Fibroblast of skin of right quadriceps (primary cell): ENCODE data around the gene COA8.

Experiments used
- DNase-seq: peaks from one replicate; pipeline ENCODE4 v3.0.0-alpha.2; 2013

Gene COA8

DNA sequence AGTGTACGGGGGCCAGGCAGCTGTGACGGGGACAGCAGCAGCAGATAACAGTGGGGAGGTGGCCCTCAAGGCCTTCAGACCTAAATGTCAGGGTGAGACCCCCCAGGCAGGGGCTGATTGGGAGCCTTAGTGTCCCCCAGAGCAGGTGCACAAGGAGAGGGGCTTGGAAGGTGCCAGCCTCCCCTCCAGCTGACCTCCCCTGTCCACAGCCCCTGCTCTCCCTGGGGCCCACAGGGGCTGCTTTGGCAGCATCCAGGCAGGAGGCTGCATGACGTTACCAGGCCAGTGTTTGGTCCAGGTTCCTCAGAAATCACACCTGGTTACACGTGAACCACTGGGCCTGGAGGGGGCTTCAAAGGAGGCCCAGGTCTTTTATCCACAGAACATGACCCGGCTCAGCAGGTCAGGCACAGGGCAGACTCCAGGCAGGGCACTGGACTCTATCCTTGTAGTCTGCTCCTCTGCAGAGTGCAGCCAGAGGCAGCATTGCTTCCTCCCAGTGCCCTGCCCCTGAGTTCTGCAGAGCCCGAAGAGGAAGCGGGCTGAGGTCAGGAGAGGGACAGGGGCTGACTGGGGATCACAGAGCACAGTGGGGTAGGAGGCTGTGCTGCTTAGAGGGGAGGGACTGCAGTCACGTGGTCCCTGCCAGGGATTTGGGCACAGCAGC is 36.4 kb upstream of the COA8 start:
- DNase-seq: no peak

DNA sequence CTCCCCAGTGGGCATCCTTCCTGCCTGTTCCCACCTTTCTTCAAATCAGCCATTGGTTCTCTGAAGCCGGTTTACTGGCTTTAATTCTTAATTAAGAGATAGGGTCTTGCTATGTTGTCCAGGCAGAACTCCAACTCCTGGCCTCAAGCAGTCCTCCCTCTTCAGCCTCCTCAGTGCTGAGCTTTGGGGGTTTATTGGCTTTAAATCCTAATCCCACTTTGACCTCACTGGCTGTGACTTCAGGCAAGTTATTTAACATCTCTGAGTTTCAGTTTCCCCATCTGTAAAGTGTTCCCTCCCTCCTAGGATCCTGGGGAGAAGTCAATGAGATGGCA is 35.9 kb upstream of the COA8 start:
- no peak for DNase-seq

DNA sequence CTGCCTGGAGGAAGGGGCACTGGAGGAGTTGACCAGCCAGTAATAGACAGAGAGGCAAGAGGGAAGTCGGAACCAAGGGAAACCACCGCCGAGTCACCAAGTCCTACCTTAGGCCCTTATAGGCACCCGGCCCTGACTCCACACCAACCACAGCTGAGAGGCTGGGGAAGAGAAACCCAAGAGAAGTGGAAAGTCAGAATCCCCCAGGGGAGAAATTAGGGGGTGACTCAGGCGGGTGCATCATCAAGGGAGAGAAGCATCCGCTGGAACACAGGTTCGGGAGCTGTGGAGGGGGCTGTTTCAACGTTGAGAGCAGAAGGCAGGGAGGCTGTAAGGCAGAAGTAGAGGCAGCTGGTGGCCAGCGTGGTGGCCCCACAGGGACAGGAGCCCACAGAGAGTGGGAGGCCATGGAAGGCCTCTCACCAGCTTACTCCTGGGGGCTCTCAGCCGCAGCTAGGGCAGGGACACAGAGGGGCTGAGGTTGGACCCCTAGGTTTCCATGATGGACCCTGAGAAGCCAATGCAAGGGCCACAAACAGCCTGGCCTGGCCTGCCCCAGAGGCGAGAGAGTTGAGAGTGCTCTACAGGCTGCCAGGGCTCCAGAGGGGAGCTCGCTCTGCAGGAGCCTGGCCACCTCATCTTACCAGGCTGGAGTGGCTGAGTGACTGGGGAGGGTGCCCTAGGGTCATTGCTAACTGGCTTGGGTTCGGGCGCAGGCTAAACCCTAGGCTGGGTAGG is 35.2 kb upstream of the COA8 start:
- peak; percentile 73 for DNase-seq

DNA sequence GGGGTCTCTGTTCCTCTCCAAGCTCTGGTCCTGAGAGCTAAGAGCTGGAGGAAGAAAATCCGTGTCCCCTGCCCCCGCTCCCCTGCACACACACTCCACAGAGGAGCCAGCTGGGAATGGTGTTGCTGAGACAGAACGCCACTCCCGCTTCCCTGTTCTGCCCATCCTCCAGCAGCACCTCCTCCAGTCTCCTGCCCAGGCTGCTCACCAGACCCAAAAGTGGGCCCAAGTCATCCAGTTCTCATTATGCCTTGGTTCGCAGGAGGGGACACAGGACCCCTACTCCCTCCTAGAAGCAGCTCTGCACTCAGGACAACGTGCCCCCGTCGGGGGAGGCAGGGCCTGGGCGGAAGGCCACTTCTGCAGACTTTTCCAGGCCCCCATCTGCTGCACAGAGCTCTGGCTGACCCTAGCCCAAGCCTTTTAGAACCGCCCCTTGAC is 34.6 kb upstream of the COA8 start:
- peak; percentile 25 for DNase-seq

DNA sequence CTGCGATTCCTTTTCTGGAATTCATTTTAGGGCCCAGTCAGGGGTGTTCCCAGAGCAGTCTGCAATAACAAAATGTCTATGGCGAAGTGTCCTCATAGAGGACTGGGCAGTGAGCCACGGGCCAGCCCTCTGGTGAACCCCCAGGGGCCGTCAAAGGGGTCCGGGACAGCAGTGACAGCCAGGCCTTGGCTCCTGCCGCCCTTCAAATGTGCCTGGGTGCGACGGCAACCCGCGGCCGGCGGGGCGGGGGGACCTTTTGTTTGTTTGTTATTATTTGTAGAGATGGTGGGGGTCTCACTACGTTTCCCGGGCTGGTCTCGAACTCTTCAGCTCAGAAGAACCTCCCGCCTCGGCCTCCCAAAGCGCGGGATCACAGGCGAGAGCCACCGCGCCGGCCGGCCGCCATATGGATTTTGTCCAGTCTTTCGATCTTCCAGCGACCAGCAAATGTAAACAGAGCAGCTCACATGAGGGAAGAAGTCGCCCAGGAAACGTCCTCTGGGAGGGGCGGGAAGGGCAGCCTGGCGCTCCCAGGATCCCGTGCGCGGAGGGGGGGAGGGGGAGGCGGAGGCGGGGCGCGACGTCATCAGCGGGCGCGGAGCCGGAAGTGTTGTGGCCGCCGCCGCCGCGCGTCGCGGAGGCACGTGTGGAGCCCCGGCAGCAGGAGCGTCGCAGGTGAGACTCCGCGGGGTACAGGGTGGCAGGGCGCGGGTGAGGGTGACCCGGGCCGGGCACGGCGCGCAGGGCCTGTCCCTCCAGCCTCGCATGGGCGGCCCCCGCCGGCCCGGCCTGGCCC is 34.0 kb upstream of the COA8 start, which contains the start of gene TRMT61A:
TRMT61A (plus strand) TSS at position 610 of the 796 bp plus-strand sequence. CDS start 783 bp downstream, outside the sequence.
- DNase-seq: peak; percentile 87

DNA sequence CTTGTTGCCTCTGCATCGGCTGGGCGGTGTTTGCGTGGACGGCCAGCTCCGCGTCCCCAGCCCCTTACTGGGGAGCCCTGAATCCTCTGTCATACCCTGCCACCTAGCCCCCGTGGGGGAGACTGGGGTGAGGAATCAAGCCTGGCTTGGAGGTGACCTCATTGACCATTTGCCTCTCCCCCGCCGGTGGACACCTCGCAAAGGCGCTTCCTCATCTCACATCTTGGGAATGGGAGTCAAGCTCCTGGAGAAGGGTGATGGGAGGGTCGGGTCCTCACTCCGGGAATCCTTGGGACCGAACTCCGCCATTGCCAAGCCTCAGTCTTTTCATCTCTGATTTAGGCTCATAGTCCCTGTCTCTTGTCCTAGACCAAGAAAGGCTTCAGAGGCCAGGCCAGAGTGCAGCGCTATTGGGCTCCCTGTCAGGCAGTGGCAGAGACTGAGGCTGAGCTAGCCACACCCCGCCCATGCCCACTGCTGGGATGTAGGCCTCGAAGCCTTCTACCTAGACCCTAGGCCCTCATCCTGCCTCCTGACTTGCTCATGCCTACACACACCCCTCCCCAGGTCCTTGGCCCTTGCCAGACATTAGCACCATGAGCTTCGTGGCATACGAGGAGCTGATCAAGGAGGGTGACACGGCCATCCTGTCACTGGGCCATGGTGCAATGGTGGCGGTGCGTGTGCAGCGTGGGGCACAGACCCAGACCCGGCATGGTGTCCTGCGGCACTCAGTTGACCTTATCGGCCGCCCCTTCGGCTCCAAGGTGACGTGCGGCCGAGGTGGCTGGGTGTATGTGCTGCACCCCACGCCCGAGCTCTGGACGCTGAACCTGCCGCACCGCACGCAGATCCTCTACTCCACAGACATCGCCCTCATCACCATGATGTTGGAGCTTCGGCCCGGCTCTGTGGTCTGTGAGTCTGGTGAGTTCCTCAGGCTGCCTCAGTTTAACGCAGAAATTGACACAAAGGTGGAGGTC is 33.1 kb upstream of the COA8 start:
- no peak for DNase-seq

DNA sequence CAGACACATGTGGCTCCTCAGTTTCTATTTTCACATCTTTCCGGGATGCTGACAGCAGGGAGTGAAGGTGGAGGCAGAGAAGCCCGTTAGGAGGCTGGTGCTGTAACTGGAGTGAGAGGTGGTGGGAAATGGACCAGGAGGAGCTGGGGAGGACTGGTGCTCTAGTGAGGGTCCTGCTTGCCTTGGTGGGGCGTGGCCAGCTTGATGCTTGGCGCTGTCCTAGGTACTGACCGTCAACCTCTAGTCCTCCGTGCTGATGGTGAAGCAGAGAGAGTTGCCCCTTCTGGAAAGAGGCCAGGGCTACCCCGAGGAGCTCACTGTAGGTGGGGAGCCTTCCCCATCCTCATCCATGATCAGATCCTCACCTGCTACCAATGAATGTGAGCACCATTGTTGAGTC is 32.4 kb upstream of the COA8 start:
- no peak for DNase-seq

DNA sequence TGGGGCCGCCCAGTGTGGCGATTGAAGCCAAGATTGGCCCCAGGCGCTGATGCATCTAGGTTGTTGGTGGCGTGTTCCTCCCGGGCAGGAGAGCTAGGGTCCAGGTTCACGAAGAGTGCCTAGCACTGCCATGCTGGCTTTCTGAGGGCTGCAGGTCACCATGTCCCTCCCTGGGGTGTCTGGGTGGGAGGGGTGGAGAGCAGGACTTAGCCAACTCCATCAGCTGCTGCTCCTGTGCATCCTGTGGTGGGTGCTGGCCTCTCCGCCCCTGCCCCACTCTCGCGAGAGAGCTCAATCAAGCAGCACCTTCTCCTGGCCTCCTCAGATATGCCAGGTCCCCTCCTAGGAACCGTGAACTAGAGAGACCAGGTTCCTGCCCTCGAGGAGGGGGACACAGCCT is 31.9 kb upstream of the COA8 start:
- no peak for DNase-seq

DNA sequence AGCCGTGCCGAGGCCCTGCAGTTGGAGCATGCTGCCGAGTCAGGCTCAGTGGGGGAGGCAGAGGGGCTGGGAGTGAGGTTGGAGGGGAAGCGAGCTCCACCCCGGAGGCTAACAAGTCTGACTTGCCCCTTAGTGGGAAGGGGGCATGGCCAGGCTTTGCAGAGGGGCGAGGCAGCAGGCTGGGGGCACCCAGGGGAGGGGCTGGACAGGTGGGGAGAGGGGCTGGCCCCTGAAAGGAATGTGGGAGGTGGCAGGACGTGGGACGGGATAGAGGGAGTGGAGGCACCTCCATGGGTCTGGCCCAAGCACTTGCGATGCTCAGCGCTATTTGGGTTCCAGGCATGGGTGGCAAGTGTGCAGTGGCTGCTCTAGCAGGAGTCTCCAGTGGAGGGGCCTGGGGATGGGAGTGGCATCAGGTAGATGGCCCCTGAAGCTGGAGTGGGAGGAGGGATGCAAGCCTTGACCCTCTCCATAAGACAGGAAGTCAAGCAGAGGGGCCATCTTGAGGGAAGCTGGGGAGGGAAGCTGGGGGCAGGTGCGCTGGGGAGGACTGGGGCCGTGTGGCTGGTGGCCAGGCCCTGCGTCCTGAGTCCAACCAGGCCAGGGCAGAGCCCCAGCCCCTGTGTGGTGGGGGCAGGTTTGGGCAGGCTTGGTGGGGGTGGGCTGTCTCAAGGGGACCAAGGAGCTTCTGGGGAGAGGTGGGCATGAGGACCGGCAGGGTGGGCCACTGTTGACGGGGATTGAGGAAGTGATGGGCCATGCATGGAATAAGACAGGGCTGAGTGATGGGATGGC is 31.1 kb upstream of the COA8 start:
- DNase-seq: no peak

DNA sequence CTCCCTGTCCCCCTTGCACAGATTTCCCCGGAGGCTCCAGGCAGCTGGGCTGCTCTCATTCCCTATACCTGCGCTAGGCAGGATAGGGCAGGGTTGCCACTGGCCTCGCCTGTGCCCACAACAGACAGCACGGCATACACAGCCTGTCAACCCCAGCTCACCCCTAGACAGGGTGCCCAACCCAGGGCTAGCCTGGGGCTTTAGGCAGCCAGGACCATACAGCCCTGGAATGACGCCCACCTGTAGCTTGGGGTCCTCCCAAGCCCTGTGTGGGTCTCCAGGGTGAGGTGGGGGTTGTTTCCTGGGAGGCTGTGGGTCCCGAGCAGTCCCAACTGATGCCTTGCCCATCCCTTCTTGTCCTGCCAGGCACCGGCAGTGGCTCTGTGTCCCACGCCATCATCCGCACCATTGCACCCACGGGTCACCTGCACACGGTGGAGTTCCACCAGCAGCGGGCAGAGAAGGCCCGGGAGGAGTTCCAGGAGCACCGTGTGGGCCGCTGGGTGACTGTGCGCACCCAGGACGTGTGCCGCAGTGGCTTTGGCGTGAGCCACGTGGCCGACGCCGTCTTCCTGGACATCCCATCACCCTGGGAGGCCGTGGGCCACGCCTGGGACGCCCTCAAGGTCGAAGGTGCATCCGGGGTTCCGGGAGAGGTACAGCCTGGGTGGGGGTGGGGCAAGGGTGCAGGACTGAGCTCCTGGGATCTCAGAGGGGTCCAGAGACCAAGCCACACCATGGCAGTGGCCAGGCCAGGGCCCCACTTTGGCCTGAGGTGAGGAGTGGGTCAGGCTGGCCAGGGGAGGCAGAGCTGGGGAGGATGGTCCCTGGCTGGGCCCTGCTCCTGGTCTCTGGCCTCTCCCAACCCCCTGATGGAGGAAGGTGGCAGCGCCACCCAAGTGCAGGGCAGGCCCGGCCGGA is 30.3 kb upstream of the COA8 start:
- no peak for DNase-seq

DNA sequence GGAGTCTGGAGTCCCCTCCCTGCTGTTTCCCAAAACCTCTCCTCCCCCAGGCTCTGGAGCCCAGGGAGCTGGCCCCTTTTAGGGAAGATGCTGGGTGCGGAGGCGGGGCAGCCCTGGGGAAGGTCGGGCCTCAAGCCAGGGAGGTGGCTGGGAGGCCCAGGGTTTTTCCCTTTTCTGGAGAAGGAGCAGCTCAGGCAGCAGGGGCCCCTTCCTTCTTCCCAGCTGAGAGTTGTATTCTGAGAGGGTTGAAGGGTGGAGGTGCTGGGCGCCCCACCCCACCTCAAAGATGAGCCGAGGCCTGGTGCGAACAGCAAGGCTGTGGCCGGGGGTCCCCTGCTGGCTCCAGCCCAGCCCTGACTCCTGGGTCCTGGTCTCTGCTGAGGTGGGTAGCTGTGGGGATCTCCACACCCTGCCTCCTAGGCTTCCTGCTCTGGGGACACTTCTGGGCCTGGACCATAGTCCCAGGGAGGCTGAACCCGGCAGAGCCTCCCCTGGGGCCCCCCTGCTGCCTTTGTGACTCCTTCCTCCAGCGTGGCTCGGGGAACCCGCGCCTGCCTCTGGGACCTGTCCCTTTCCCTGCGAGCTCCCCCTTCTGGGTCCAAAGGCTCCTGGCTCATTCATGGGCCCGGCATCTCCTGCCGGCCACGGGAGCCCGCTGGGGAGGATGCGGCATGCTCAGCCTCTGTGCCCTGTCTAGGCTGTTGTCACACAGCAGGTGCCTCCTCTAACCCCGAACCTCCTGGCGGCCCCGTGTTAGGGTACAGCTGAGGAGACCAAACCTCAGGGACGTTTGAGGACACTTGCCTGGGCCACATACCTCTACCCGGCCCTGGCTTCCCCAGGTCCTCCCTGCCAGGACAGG is 29.4 kb upstream of the COA8 start:
- DNase-seq: no peak

DNA sequence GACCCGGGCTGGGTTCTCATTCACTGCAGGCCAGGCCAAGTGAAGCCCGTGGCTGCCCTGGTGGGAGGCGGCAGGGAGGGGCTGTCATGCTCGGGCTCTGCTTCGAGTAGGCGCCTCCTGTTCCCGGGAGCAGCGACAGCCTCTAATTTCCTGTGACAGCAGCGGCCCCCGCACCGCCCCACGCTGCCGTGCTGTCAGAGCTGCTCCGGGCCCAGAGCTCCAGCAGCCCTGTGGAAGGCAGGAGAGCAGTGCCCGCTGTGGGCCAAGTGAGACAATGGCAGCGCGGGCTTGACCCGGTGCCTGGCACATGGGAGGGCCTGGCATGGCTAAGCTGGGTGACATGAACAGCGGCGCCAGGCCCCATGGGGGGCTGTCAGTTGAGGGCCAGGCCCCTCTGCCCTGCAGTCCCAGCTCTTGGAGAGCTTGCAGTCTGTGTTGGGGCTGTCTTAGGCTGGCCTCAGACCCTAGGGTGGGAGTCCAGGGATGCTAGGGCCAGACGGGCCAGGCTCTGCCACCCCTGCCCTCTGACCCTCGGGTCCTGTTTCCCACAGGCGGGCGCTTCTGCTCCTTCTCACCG is 28.7 kb upstream of the COA8 start:
- DNase-seq: no peak

DNA sequence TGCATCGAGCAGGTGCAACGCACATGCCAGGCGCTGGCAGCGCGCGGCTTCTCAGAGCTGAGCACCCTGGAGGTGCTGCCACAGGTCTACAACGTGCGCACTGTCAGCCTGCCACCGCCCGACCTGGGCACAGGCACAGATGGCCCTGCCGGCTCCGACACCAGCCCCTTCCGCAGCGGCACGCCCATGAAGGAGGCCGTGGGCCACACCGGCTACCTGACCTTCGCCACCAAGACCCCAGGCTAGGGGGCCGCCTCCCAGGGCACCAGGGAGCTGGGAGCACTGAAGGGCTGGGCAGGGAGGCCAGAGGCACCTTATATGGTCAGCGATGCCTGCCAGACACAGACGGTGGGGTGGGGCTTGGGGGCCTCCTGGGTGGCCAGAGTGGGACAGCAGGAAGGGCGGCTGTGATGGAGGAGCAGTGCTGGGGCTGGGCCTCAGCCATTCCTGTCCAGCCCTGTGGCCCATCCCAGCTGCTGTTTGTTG is 28.1 kb upstream of the COA8 start:
- no peak for DNase-seq

DNA sequence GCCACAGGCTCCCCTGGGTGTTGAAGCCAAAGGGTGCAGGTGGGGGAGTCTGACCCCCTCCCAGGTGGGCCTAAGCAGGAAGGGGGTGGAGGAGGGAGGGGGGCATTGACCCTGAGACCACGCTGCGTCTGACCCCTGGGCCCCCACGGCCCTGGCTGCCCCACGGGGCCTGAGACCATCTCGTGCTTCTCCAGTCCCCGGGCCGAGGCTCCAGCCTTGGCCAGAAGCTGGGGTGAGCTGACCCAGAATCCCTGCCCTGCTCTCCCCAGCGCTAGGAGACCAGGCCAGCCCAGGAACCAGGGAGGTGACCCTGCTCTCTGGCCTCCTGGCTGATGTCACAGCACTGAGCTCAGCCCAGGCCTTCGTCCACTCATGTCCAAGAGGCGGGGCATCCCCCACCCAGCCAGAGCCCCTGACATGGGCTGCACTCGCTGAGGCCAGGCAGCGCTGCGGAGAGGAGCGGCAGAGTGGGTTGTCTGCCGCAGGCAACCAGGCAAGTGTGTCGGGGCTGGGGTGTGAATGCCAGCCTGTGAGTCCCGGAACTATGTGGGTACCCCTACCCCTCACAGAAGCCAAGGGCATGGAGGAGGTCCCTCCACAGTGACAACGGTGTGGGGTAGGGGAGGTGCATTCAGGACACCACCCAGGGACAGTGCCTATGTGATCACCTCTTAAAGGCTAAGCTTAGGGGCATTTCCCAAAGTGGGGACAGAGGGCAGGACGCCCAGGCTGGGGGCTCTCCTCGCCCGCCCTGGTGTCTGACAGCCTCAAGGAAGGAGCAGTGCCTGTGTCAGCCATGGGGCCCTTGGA is 27.5 kb upstream of the COA8 start:
- no peak for DNase-seq

DNA sequence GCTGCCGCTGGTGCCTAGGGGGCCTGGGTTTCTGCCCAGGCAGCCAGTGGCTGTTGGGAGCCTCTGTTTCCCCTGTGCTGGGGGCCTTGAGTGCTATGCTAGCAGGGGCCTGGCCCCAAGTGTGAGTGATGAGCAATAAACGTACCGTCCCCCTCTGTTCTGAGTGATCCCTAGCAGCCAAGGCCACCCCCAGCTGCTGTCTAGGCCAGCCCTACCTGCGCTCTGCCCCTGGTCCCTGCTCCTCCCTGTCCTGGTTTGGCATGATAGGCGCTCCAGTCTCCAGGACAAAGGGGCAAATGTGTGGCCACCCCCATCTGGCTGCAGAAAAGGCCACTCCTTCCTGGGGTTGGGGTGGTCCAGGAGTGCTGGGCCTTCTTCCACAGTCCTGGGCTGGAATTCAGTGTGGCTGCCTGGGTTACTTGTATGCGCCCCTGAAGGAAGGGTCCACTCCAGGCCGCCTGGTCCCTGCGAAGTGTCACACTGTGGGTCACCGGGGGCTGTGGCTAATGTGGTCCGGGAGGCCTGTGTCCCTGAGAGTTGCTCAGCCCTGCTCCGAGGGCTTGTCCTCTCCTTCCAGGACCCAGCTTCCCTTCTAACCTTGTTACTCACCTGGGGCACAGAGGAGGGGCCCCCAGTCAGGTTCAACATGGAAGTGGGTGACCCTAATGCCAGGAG is 26.7 kb upstream of the COA8 start:
- no peak for DNase-seq

DNA sequence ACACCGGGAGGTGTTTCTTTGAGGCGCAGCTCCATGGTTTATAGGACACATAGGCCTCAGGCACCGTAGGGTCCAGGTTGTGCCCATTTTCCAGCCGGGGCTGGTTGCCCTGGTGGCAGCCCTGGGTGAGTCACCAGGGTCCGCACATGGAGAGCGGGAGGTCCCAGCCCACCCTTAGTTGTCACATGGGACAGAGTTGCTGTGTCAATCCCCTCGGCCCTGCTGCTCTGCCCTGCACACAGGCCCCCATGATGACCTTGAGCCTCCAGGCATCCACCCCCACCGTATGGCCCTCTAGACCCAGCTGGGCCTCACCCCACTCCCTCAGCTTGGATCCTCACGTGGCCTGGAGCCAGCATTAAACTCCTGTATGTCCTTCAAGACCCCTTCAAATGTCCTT is 26.1 kb upstream of the COA8 start:
- no peak for DNase-seq

DNA sequence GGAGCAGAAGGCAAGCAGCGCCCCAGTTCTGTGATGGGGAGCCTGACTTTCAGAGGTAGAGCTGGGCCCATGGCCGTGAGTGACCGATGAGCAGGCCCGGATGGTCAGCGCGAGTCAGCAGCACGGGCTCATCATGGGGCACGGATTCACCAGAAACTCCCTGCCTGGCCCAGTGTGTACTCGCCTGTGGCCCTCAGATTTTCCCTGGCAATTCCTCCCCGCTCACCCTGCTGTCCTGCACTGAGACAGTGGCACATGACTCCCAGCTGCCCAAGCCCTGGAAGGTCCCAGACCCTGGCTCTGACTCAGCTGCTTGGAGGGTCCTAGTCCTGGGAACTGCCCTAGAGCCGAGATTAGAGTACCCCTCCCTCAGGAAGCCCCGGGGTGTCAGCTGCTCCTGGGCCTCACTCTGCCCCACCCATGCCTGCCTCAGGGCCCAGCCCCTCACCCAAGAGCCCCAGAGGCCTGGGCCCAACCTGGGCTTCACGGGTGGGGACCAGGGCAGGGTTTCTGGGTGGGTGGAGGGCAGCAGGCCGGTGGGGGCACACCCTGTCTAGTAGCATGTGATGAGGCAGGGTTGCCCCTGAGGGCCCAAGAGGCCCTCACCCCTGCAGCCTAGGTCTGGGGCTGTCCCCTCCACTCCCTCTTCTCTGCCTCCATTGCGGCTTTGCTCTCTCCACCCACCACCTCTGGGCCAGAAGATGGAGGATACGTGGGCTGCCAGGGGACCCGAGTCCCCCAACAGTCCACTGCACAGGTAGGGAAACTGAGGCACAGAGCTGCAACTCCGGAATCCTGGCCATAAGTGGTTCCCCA is 25.4 kb upstream of the COA8 start:
- no peak for DNase-seq
